ENCODE data around the gene ISY1.

DNA sequence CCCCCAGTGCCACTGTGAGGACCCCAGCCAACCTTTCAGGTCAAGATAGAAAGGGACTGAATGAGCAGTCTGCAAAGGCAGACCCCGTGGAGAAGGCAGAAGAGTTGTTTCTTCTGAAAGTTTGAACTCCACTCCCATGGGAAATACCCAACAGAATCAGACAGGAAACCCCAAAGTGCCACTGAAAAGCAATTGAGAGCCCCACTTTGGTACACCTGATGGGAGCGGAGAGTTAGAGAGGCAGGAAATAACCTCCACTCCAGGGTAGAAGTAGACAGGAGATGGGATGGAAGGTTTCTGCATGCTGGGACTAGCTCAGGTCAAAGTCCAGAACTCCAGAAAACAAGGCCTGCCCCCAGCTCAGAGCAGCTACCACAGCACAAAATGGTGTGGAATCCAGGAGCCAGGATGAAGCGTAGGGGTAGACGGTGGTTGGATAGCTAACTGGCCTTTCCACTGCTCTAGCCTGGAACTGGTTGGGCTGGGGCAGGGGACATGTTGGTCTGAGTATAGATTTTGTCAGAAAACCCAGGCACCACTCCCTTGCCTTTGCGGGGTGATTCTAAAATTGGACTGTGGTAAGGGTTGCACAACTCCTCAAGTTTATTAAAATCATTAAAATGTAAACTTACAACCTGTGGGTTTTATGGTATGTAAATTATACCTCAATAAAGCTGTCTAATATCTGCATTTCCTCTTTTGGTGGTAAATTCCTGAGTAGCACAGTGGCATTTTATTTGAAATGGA, 37.4 kb downstream of the ISY1 start:
- TF ChIP-seq, protein P1, sequence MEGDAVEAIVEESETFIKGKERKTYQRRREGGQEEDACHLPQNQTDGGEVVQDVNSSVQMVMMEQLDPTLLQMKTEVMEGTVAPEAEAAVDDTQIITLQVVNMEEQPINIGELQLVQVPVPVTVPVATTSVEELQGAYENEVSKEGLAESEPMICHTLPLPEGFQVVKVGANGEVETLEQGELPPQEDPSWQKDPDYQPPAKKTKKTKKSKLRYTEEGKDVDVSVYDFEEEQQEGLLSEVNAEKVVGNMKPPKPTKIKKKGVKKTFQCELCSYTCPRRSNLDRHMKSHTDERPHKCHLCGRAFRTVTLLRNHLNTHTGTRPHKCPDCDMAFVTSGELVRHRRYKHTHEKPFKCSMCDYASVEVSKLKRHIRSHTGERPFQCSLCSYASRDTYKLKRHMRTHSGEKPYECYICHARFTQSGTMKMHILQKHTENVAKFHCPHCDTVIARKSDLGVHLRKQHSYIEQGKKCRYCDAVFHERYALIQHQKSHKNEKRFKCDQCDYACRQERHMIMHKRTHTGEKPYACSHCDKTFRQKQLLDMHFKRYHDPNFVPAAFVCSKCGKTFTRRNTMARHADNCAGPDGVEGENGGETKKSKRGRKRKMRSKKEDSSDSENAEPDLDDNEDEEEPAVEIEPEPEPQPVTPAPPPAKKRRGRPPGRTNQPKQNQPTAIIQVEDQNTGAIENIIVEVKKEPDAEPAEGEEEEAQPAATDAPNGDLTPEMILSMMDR (IDR thresholded peaks at IDR 0.05), result no peak
- no peak for TF ChIP-seq POLR2AphosphoS5 (IDR thresholded peaks at IDR 0.05)
- TF ChIP-seq POLR2A (IDR thresholded peaks at IDR 0.05), result no peak
